Fibroblast of villous mesenchyme (primary cell): ENCODE measurements around the gene TNS1. TPM values are rescaled to one million over a fixed set of nuclear protein-coding genes. Genes with fewer than 3 reads are reported as not detected.

Experiments used
- DNase-seq: peaks from one replicate; pipeline ENCODE4 v3.0.0-alpha.2; 2010; ENCODE audit warnings: low read depth
- H3K4me3 ChIP-seq: 2 replicates; pipeline ENCODE4 v1.5.1; 2011; ENCODE audit warnings: low read depth, mild to moderate bottlenecking, low read length
- total RNA-seq: library from RNA; depleted of rRNA; stranded (reverse); fragments of >200 nt; gene quantifications from 2 replicates; pipeline ENCODE4 v1.2.3, GENCODE V29; 2012
- TF ChIP-seq, protein P1 (sequence below): IDR thresholded peaks from 2 replicates; pipeline ENCODE4 v1.5.1; 2012; ENCODE audit warnings: low read depth, mild to moderate bottlenecking, low read length; ENCODE audit not compliant: insufficient read depth

The TNS1 gene
- total RNA-seq, 1 donor = 127 TPM

DNA sequence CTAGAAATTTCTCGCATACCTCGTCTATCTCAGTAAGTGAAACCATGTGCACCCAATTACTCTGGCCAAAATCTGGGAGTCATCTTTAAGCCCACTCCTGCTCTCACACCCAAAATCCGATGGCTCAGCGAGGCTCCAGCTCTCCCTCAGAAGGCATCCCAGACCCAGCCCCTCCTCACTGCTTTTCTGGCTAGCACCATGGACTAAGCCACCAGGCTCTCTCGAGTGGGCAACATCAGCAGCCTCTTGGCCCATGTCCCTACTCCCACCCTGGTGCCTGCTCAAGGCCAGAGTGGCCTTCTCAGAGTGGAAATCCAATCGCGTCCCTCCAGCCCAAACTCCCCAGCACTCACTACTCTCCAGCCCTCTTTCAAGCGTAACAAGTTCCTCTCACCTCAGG, 27.2 kb downstream of the TNS1 start:
- TF ChIP-seq, protein P1, sequence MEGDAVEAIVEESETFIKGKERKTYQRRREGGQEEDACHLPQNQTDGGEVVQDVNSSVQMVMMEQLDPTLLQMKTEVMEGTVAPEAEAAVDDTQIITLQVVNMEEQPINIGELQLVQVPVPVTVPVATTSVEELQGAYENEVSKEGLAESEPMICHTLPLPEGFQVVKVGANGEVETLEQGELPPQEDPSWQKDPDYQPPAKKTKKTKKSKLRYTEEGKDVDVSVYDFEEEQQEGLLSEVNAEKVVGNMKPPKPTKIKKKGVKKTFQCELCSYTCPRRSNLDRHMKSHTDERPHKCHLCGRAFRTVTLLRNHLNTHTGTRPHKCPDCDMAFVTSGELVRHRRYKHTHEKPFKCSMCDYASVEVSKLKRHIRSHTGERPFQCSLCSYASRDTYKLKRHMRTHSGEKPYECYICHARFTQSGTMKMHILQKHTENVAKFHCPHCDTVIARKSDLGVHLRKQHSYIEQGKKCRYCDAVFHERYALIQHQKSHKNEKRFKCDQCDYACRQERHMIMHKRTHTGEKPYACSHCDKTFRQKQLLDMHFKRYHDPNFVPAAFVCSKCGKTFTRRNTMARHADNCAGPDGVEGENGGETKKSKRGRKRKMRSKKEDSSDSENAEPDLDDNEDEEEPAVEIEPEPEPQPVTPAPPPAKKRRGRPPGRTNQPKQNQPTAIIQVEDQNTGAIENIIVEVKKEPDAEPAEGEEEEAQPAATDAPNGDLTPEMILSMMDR = no peak
- H3K4me3 ChIP-seq = no peak overlapping the region
- DNase-seq = no peak

DNA sequence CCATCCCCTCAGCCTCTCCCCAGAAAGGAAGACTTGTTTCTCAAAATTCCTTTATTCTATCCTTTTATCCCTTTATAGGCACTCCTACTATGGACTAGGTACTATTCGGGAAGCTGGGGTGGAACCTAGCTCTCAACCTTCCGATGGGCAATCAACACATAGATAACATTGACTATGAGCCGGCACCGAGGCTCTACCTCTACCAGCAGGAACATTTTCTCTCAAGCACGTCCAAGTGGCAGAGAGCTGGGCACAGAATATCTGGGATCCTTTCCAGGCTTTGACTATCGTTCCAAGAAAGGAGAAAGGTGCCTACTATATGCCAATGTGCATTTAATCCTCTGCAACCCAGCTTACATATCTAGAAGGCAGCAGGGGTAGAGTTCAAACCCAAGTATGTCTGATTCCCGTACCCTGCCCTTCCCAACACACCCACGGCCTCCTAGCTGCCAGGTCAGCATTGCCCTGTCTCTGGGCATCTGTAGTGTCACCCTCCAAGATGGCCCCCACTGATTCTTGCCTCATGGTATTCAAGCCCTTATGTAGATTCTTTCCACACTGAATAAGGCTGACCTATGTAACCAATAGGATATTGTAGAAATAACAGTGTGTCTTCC, 28.3 kb downstream of the TNS1 start:
- TF ChIP-seq, protein P1 = no peak
- no peak for DNase-seq
- H3K4me3 ChIP-seq = no peak overlapping the region

DNA sequence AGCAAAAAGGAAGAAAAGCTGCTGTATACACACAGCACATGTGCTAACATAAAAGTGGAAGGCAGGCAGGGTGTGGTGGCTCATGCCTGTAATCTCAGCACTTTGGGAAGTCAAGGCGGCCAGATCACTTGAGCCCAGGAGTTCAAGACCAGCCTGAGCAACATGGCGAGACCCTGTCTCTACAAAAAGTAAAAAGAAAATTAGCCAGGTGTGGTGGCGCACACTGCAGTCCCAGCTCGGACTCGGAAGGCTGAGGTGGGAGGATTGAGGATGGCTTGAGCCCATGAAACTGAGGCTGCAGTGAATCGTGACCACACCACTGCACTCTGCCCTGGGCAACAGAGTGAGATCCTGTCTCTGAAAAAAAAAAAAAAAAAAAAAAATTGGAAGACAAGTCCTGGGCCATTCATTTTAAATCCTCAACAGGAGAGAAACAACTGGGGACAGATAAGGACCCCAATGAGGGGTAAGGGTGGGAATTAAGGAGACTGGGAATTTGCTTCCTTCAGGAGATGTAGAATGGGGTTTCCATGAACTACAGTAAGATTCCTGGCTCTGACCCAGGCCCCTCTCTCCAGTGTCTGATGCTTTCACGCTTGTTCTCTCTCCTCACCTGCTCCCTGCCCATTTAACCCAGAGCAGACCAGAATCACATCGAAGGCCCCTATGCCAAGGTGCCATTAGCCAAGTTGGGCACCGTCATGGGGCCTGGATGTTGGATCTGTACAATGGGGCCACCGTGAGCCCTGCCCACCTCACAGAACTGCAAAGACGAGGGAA, 29.6 kb downstream of the TNS1 start:
- H3K4me3 ChIP-seq = no peak overlapping the region
- TF ChIP-seq, protein P1 = no peak
- DNase-seq = no peak

DNA sequence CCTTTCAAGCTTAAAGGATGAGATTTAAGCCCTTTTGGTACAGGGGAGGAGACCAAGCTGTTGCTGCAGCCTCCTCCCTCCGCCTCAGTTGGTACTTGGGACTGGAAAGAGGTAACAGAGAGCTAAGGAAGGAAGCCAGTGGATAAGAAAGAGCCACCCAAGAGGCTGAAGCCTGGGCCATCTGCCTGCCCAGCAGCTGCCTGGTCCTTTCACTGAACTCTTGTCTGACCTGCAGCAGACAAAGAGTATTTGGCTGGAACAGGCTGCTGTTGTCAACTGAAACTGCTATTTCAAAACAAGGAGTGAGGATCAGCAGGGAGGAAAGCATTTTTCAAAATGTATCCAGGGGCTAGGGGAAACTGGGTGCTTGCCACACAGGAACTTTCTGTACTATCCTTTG, 30.3 kb downstream of the TNS1 start:
- peak; percentile 39 for DNase-seq
- TF ChIP-seq, protein P1 = no peak
- no peak overlapping the region for H3K4me3 ChIP-seq

DNA sequence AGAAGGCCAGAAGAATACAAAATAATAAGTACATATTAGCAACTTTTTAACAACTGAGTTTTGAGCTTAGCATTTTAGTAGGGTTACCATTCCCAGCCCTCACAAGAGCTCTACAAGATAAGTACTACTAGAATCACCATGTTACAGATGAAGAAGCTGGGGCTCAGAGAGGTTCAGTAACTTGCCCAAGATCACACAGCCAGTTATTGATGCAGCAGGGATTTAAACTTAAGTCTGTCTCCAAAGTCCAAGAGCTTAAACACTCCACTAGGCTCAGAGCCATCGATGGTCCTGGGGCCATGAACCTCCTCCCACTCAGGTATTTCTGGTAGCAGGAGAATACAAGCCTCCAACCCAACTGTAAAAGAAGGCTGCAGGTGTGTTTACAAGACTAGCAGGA, 30.8 kb downstream of the TNS1 start:
- H3K4me3 ChIP-seq = no peak overlapping the region
- TF ChIP-seq, protein P1 = no peak
- no peak for DNase-seq

DNA sequence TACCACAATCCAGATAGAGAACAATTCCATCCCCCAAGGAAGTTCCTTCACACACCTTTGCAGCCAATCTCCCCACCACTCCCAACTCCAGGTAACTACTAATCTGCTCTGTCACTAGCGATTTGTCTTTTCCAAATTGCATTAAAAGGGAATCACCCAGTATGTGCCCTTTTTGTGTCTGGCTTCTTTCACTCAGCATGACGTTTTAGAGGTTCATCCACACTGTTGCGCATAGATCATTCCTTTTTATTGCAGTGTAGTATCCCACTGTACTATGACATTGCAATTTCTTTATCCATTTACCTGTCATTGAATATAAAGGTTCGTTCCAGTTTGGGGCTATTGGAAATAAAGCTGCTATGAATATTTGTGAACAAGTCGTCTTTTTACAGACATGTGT, 31.6 kb downstream of the TNS1 start:
- no peak for DNase-seq
- no peak overlapping the region for H3K4me3 ChIP-seq
- TF ChIP-seq, protein P1 = no peak
